ENCODE data around the gene NUP205.
A peak's percentile ranks its signal among the peaks of the same experiment; 100 is the strongest.
"Not testable (repeated sequence)": the region's sequence is repeated elsewhere in the genome, so short reads cannot be mapped to it uniquely, and the experiment has no call there.

NUP205 gene

GRCh38 chr7:135666846-135667245 lies 109.1 kb downstream of the NUP205 start:
- no peak for DNase-seq (ENCODE audit: low read depth)

DNA sequence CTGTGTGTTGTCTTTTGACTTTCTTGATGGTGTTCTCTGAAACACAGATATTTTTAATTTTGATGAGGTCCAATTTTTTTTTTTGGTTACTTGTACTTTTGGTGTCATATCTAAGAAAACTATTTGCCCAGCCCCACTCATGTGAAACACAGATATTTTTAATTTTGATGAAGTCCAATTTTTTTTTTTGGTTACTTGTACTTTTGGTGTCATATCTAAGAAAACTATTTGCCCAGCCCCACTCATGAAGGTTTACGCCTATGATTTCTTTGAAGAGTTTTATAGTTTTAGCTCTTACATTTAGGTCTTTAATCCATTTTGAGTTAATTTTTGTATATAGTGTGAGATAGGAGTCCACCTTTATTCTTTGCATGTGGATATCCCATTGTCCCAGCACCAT lies 109.9 kb downstream of the NUP205 start:
- DNase-seq (ENCODE audit: low read depth): not testable (repeated sequence)

GRCh38 chr7:135668852-135669395 lies 111.2 kb downstream of the NUP205 start:
- not testable (repeated sequence) for DNase-seq (ENCODE audit: low read depth)

DNA sequence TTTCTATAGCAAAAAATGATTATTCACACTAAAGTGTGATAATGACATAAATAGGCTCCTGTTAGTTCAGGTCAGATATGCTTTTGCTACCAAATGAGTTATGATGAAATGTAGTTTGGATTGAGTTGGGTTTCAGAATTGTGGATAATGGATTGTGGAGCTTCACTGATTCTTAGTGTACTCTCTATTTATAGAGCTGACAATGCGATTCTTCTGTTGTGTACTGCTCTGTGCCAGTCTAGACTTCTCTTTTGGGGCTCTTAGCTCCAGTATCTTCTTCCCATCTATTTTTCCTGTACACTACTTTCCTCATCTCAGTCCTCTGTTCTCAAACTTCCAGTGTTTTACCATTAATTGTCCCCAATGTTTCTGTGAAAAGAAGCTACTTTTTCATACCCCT lies 112.1 kb downstream of the NUP205 start:
- DNase-seq (ENCODE audit: low read depth): no peak

DNA sequence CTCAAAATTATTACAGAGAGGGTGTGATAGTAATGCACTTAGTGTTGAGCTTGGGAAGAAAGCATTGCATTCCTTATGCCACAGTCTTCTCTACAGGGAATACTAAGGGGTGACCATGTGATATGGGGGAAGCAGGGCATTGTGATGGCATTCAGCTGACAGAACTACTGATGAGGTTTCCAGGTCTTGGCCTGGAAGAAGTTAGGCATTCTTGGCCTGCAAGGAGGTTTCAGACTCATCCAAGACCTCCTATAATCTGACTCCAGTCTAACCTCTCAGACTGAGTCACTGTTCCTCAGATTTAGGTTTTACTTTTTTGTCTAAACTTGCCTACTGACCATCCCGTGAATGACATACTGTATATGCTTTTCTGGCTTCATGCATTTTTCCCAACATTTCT lies 112.5 kb downstream of the NUP205 start:
- DNase-seq (ENCODE audit: low read depth): peak; percentile 77

DNA sequence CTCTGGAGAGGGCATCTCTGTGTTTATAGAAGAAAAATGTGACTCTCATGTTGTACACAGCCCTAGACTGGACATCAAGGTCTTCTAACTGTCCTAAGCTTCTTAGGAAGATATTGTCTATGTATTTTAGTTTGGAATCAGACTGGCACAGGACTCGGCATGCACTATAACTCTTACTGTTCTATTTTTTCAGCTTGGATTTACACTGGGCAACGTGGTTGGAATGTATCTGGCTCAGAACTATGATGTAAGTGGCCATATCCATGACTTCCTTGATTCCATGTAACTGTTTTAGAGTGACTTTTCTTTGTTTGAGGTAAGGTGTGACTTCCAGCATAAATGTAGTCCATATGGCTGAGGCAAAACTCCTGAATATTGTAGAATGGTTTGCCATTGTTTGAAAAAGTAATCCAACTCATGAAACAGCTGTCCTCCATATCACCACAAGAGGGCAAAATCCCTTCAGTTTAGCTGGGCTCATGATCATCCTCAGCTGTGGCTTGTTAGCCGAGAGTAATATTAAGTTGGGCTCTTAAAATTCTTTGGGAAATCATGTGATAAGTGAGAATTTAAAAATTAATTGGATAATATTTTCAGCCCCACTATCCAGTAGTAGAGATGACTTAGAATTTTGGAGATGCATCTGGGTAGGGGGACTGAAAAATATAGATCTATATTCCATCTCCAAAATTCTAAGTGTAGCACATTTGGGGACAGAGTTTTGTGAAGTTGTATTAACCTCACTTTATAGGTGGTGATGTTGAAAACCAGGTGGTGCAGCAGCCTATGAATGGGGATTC lies 115.0 kb downstream of the NUP205 start:
- DNase-seq (ENCODE audit: low read depth): peak; percentile 84

DNA sequence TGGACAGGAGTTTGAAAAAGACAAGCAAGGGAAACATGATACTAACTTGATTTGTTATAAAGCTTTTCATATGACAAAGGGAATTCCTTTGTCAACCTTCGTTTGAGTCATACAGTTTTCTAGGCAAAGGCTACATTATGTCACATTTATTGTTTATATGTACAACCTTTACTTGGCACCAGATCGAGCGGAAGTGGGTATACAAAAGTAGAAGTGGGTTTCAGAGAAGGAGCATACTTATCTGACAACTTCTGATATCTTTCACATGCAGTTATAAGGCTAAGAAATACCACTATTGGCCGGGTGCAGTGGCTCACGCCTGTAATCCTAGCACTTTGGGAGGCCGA lies 115.6 kb downstream of the NUP205 start:
- DNase-seq (ENCODE audit: low read depth): peak; percentile 72

GRCh38 chr7:135678612-135679575 lies 121.2 kb downstream of the NUP205 start:
- DNase-seq (ENCODE audit: low read depth): peak; percentile 87

- DNase-seq (ENCODE audit: low read depth): no peak
Observed at GRCh38 chr7:135681762-135682161, 124.0 kb downstream of the NUP205 start.

DNA sequence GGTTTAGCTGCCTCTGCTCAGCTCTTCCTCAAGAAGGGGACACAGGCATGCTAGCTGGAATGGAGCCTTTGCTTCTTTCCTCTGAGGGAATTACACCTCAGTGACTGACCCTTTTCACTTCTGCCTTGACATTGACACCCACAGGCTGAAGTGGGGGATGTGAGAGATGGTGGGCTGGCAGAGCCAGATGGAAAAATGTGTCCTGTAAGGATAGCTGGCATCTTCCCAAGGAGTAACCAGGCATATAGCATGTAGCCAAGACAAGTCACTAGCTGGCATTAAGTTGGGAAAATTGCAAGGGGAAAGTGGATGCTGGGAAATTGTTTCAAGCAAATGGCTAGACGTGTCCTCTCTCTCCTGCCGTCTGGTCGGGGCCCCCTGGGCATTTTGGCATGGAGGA lies 124.5 kb downstream of the NUP205 start:
- no peak for DNase-seq (ENCODE audit: low read depth)

DNA sequence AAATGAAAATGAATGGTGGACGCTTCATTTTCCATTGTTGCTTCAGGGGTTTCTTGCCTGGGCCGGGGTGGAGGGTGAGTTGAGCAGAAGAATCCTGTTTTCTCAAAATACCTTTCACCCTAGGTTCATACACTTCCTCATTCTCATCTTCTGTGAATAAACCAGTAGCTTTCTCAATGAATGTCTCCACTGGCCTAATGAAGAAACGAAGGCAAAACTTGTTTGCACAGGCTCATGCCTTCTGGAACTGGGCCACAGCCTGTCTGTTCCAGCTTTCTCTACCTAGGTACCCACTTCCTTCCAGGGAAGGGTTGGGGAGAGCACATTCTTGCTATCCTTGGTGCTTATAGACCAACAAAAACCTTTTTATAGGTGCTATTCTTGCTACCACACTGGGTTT lies 125.9 kb downstream of the NUP205 start:
- no peak for DNase-seq (ENCODE audit: low read depth)

DNA sequence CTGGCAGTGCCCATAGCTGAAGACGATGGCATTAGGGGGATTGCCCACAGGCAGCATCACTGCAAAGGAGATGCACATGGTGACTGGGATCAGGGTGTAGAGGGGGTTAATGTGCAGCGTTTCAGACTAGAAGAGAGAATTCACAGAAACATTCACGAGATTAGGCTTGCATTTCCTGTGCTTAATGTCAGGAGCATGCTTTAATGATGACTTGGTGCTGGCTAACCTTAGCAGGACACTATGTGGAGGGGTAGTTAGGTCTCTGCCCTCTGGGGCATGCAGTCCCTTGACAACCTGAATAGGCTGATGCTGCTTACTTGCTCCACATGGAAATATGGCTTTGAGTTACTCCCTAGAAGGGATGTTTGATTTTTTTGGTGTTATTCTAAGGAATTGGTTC lies 126.4 kb downstream of the NUP205 start:
- DNase-seq (ENCODE audit: low read depth): peak; percentile 58

DNA sequence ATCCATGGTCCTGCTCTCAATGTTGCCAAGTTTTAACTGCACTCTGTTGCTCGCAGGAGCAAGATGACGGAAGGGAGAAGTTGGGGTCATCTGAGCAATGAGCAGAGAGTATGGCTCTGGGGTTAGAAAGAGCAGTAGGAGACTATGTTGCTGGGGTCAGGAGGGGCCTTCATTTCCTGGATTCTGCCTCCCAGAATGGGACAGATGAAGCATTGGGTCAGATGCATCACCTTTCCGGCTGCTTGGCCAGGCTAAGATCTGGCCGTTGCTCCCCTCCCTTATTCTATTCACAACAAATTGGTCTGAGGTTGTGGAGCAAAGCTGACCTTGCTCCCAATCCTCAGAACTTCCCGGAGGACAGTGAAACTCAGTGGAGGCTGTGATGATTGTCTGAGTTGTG lies 127.0 kb downstream of the NUP205 start:
- DNase-seq (ENCODE audit: low read depth): no peak

DNA sequence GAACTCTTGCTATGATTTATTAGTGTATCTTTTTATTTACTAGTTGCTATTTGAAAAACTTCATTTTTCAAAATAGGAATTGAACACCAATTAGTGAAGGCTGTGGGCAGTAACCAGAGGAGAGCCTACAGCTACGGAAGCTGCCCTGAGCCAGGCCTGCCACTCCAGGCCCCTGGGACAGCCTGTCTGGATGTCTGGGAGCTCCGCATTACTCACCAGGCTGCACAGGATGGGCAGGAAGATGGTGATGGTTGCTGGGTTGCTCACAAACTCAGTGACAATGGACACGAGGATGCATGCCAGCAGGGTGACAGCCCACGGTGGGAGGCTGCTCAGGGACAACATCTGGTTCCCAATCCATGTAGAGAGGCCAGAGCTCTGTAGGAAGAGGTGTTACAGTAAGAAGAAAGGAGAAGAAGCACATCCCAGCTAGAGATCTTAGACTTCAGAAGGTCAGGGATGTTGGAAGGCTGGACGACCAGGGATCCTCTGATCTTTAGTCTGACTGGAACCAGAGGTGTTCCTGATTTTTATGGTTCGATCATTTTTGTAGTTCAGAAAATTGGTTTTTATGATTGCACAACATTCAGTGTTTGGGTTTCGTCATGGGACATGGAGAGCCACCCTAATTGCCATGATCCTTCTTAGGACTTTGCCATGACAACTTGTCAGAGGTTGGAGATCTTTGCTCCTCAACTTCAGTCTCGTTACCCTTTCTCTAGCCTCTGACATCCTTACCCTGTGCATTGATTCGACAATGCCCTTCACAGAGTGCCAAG lies 127.8 kb downstream of the NUP205 start:
- DNase-seq (ENCODE audit: low read depth): peak; percentile 34

GRCh38 chr7:135687466-135687865 lies 129.7 kb downstream of the NUP205 start:
- DNase-seq (ENCODE audit: low read depth): no peak

DNA sequence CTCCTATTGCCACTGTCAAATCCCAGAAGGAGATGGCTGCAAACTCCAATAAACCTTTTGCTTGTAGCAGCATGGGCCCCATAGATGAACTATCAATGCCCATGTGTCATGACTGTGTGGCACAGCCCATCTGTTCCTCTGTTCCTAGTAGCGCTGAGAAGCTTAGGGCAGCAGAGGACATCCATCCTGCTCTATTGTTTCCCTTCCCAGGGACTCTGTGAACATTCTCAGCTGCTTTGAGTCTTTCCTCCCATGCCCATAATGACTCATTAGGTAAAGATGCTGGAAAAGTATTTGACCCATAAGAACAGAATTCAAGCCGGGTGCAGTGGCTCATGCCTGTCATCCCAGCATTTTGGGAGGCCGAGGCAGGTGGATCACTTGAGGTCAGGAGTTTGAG lies 132.8 kb downstream of the NUP205 start:
- DNase-seq (ENCODE audit: low read depth): peak; percentile 52

DNA sequence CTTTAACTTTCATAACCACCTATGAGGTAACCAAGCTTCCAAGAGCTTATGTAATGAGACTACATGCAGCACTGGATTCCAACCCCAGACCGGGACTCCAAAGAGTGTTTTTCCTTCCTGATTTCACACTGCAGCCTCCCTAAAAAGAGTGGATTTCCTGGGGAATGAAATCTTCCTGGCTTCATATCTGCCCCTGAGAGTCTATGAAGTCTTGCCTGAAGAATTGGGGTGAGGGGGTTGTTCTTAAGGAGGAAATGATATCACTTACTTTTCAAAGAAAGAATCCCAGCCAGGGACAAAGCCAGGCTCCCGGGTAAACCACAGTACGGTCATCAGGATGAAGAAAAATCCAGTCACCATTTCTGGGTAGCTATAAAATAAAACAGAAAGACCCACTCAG lies 134.3 kb downstream of the NUP205 start:
- peak; percentile 44 for DNase-seq (ENCODE audit: low read depth)

GRCh38 chr7:135692606-135693005 lies 134.9 kb downstream of the NUP205 start:
- DNase-seq (ENCODE audit: low read depth): not testable (repeated sequence)

GRCh38 chr7:135693558-135693957 lies 135.8 kb downstream of the NUP205 start:
- no peak for DNase-seq (ENCODE audit: low read depth)

- DNase-seq (ENCODE audit: low read depth): no peak
Observed at GRCh38 chr7:135697276-135698049, 139.7 kb downstream of the NUP205 start.

Data from iris pigment epithelial cell (primary cell).